H1 (cell line): Measurements from ENCODE around the gene UBXN1. TPM values are rescaled to one million over a fixed set of nuclear protein-coding genes. Genes with fewer than 3 reads are reported as not detected.
A peak's percentile ranks its signal among the peaks of the same experiment; 100 is the strongest.

Experiments used
- ASH2L ChIP-seq: fragments of 200-600, 300-600 bp; sonication (generic); IDR thresholded peaks from one replicate; pipeline ENCODE4 v1.7.1; 2017; ENCODE audit warnings: low read length
- ATF2 ChIP-seq: IDR thresholded peaks from 2 replicates; pipeline ENCODE4 v1.6.1; 2012; ENCODE audit warnings: low read length, inconsistent platforms
- BACH1 ChIP-seq: IDR thresholded peaks from 2 replicates; pipeline ENCODE4 v1.6.1; 2012; ENCODE audit warnings: low read length, improper control_type of control experiment
- BCL11A ChIP-seq, 2 experiments: IDR thresholded peaks; one replicate each; pipeline ENCODE4 v1.6.1; 2011; ENCODE audit warnings: low read depth in 2 of 2, low read length in 2 of 2, mild to moderate bottlenecking in 2 of 2
- CHD2 ChIP-seq: IDR thresholded peaks from 2 replicates; pipeline ENCODE4 v1.6.1; 2012; ENCODE audit warnings: low read length, improper control_type of control experiment
- CREB1 ChIP-seq: IDR thresholded peaks from 2 replicates; pipeline ENCODE4 v1.6.1; 2012; ENCODE audit warnings: inconsistent platforms
- CTBP2 ChIP-seq: IDR thresholded peaks from 2 replicates; pipeline ENCODE4 v1.7.0; 2011; ENCODE audit warnings: borderline replicate concordance, mild to moderate bottlenecking, moderate library complexity, mixed read lengths, low read length; ENCODE audit not compliant: insufficient read depth, insufficient read length
- E2F6 ChIP-seq: IDR thresholded peaks from 2 replicates; pipeline ENCODE4 v1.6.1; 2012; ENCODE audit warnings: inconsistent platforms
- EGR1 ChIP-seq: IDR thresholded peaks from 2 replicates; pipeline ENCODE4 v1.6.1; 2011; ENCODE audit warnings: low read depth, low read length, borderline replicate concordance
- EP300 ChIP-seq, 2 experiments: IDR thresholded peaks; 1 replicate in 1 of 2; 2 replicates in 1 of 2; pipeline ENCODE4 v1.6.1; 2011 to 2012; ENCODE audit warnings: low read depth in 2 of 2, low read length in 2 of 2, mild to moderate bottlenecking in 2 of 2, borderline replicate concordance in 1 of 2, inconsistent platforms in 1 of 2, moderate library complexity in 1 of 2
- FOSL1 ChIP-seq: IDR thresholded peaks from 2 replicates; pipeline ENCODE4 v1.6.1; 2011; ENCODE audit warnings: mild to moderate bottlenecking, low read depth, low read length, moderate library complexity; ENCODE audit not compliant: insufficient read depth
- JUN ChIP-seq: IDR thresholded peaks from 2 replicates; pipeline ENCODE4 v1.6.1; 2011; ENCODE audit warnings: low read depth, mild to moderate bottlenecking, improper control_type of control experiment, low read length
- JUND ChIP-seq: IDR thresholded peaks from 2 replicates; pipeline ENCODE4 v1.6.1; 2011; ENCODE audit warnings: mild to moderate bottlenecking, improper control_type of control experiment, low read length
- RAD21 ChIP-seq, 2 experiments: IDR thresholded peaks in 1 of 2; conservative IDR thresholded peaks in 1 of 2; 2 replicates each; pipeline ENCODE4 v1.6.1; 2011; ENCODE audit warnings: low read depth in 2 of 2, low read length in 2 of 2, improper control_type of control experiment in 1 of 2, inconsistent platforms in 1 of 2, mild to moderate bottlenecking in 1 of 2, moderate library complexity in 1 of 2
- SIN3A ChIP-seq, 2 experiments: IDR thresholded peaks in 1 of 2; conservative IDR thresholded peaks in 1 of 2; 2 replicates each; pipeline ENCODE4 v1.6.1; 2011 to 2012; ENCODE audit warnings: low read length in 2 of 2, improper control_type of control experiment in 1 of 2, low read depth in 1 of 2, mild to moderate bottlenecking in 1 of 2
- SIX5 ChIP-seq: IDR thresholded peaks from 2 replicates; pipeline ENCODE4 v1.6.1; 2011; ENCODE audit warnings: mild to moderate bottlenecking, low read depth, low read length
- SP4 ChIP-seq: IDR thresholded peaks from 2 replicates; pipeline ENCODE4 v1.6.1; 2012; ENCODE audit warnings: low read length, inconsistent platforms
- SUZ12 ChIP-seq: fragments of 200-600 bp; sonication (generic); IDR thresholded peaks from 2 replicates; pipeline ENCODE4 v1.6.1; 2012; ENCODE audit warnings: mild to moderate bottlenecking, inconsistent platforms, low read length, moderate library complexity, mixed read lengths
- TAF1 ChIP-seq: IDR thresholded peaks from 2 replicates; pipeline ENCODE4 v1.6.1; 2011; ENCODE audit warnings: mild to moderate bottlenecking, low read depth, low read length
- TAF7 ChIP-seq: optimal IDR thresholded peaks from 2 replicates; pipeline ENCODE3; 2011; ENCODE audit warnings: low read depth, mild to moderate bottlenecking, inconsistent platforms, low read length, moderate library complexity, borderline replicate concordance
- TBP ChIP-seq: IDR thresholded peaks from 2 replicates; pipeline ENCODE4 v1.6.1; 2011; ENCODE audit warnings: low read depth, low read length, improper control_type of control experiment
- polyA plus RNA-seq, 7 experiments: library from polyadenylated mRNA; depleted of rRNA in 3 of 7; stranded (reverse) in 5 of 7; unstranded in 2 of 7; fragments of >200 nt in 5 of 7; fragments of 200-250 nt in 2 of 7; gene quantifications; 1 replicate in 5 of 7; 2 replicates in 1 of 7; 4 replicates in 1 of 7; pipeline versions ENCODE4 v1.2.1 to v1.2.3, GENCODE V29; 2011 to 2013; ENCODE audit warnings: missing spikeins in 2 of 7, mixed read lengths in 2 of 7
- total RNA-seq: library from RNA; stranded (reverse); fragmentation: NEBNext Ultra II Directional; extraction: Animal tissue kit (Norgen Biotek cat#: 25700); gene quantifications from 2 replicates; pipeline ENCODE4 v1.2.1, GENCODE V29; 2021
- TF ChIP-seq, protein P1 (sequence below): IDR thresholded peaks from 2 replicates; pipeline ENCODE4 v1.6.1; 2012; ENCODE audit warnings: inconsistent platforms

UBXN1 gene
- total and polyA plus RNA-seq, 2 of the 8 experiments (the other 6 are each of a cell fraction or from before 2014, with no cell fraction given): 78.6 to 114 TPM

DNA sequence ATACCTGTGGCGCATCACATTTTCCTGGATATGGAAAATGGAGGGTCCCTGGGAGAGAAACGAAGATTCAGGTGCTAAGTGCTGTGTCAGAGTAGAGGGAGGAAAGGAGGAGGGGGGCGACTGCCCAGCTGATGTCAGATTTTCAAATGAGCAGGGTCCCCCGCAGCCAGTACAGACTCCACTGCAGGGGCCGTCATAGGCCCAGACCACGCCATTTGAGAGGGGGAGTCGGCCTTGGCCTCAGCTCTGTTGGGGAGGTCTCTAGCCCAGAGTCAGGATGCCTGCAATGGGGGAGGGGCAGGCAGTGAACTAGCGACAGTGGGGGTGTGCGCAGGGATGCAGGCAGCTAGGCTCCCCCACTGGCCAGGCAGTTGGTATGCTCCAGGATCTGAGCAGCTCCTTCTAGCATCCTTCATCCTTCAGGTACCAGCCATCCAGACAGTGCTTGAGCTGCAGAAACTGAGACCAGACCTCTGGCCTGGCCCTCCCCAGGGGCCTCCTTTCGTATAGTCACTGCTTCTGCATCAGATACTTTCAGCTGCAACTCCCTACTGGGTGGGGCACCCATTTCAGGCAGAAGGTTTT is 28.5 kb upstream of the UBXN1 start, which contains the start of the genes BSCL2 and GNG3 (continued):
- TF ChIP-seq RAD21 (IDR thresholded peaks at IDR 0.05 in 1 of 2, conservative IDR thresholded peaks at IDR 0.05 in 1 of 2; ENCODE audit: low read depth in 2 of 2, low read length in 2 of 2) (0 out of 4 replicates have a peak, but pooled peaks of 1 of the 2 experiments have one; percentile 2), TBP (peak; percentile 68; the same call in 1 of the 2 replicates), SP4 (peak; percentile 80; the same call in 1 of the 2 replicates), FOSL1 (no peak), CTBP2 (peak; percentile 93), ASH2L (peak; percentile 39), SIN3A (conservative IDR thresholded peaks at IDR 0.05 in 1 of 2, IDR thresholded peaks at IDR 0.05 in 1 of 2; ENCODE audit: low read depth in 1 of 2, low read length in 2 of 2) (peak; percentile 90 to 95; a peak in 3 of 4 replicates), TAF7 (peak; percentile 42), JUN (no peak; the same call in 1 of the 2 replicates), SIX5 (peak; percentile 68), SUZ12 (no peak), BACH1 (peak; percentile 92), EP300 (IDR thresholded peaks at IDR 0.05; ENCODE audit: borderline replicate concordance in 1 of 2, low read depth in 2 of 2, low read length in 2 of 2) (peak; percentile 43 to 100), E2F6 (no peak), CREB1 (peak; percentile 84), JUND (peak; percentile 99), TAF1 (peak; percentile 89), BCL11A (IDR thresholded peaks at IDR 0.05; ENCODE audit: low read depth in 2 of 2, low read length in 2 of 2) (no peak), EGR1 (peak; percentile 86; the same call in 1 of the 2 replicates), CHD2 (peak; percentile 82), ATF2 (peak; percentile 90)
- TF ChIP-seq, protein P1, sequence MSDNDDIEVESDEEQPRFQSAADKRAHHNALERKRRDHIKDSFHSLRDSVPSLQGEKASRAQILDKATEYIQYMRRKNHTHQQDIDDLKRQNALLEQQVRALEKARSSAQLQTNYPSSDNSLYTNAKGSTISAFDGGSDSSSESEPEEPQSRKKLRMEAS: peak; percentile 91
- TF ChIP-seq, all 59 proteins: peak for 28
